ENCODE measurements around the gene ALDH3A2. TPM values are rescaled to one million over a fixed set of nuclear protein-coding genes. Genes with fewer than 3 reads are reported as not detected.
A peak's percentile ranks its signal among the peaks of the same experiment; 100 is the strongest.

The ALDH3A2 gene
- total RNA-seq, 4 donors from 2014 or later: 92.1 to 143 (median 111) TPM

DNA sequence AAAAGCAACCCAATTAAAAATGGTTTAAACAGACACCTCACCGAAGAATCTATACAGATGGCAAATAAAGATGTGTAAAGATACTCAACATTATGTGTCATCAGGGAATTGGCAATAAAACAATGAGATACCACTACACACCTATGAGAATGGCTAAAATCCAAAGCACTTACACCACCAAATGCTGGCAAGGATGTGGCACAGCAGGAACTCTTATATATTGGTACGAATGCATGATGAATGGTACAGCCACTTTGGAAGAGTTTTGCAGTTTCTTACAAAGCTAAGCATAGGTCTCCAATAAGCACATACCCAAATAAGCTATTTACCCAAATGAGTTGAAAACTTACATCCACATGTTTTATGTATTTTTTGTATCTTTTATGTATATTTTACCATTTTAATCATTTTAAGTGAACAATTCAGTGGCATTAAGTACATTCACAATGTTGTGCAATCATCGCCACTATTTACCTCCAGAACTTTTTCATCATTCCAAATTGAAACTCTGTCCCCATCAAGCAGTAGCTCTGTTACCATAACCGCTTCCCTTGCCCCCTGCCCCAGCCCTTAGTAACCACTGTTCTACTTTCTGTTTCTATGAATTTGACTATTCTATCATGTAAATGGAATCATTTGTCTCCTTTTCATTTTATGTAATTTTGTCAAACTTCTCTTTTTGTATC, 6.7 kb upstream of the ALDH3A2 start:
- ATAC-seq (ENCODE audit: low FRiP score) (no peak), DNase-seq (ENCODE audit: low spot score) (no peak)
- TF ChIP-seq, protein P1, sequence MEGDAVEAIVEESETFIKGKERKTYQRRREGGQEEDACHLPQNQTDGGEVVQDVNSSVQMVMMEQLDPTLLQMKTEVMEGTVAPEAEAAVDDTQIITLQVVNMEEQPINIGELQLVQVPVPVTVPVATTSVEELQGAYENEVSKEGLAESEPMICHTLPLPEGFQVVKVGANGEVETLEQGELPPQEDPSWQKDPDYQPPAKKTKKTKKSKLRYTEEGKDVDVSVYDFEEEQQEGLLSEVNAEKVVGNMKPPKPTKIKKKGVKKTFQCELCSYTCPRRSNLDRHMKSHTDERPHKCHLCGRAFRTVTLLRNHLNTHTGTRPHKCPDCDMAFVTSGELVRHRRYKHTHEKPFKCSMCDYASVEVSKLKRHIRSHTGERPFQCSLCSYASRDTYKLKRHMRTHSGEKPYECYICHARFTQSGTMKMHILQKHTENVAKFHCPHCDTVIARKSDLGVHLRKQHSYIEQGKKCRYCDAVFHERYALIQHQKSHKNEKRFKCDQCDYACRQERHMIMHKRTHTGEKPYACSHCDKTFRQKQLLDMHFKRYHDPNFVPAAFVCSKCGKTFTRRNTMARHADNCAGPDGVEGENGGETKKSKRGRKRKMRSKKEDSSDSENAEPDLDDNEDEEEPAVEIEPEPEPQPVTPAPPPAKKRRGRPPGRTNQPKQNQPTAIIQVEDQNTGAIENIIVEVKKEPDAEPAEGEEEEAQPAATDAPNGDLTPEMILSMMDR (IDR thresholded peaks at IDR 0.05): no peak

DNA sequence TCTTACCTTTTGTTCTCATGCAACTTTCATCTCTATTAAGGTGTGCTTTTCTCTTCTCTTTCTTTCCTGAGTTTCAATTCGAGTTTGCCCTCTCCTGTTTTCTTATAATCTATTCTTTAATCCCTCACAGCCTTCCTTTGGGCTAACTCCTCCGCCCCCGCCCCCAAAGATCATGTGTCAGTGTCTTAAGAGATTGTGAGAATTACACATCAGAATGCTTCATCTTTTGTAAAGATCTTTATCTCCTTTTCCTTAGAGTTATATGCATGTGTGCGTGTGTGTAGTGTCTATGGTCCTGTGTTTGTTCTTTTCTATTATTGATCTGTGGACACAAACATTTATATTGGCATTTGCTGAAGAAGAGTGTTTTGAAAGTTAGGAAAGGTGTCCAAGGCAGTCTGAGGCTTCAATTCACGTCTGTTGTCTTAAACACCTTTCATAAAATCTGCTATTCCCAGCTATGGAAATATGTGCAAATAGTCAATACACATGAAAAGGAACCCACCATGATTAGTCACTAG, 6.1 kb upstream of the ALDH3A2 start:
- no peak for ATAC-seq (ENCODE audit: low FRiP score)
- TF ChIP-seq, protein P1 (IDR thresholded peaks at IDR 0.05): no peak

DNA sequence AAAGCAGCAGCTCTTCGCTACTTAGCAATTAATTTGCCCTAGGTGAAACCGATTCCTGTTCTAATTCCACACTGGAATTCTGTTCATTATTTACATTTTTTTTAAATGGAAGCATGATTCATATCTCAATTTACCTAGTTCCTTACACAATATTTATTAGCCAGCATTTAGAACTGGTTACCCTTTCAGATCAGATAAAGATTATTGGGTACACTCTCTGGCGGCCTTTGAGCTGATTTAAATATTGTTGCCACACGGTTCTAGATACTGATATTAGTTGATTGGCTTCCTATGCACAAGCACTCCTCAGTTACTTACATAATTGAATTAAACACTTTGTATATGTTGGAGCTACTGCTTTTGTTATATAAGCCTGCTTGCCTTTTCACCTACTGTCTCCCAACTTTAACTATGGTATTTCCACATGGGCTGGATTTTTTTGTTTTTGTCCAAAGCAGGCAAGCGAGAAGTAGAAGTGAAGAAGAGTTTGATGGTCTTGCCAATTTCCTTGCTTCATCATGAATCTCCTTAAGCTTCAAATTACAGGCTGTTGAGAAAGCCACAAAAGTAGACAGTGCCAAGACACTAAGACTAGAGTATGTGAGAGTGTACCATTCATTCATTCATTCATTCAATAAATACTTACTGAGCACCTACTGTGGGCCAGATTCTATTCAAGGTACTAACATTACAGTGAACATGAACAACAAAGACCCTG, 3.9 kb upstream of the ALDH3A2 start:
- DNase-seq (ENCODE audit: low spot score) (no peak), ATAC-seq (ENCODE audit: low FRiP score) (no peak)
- TF ChIP-seq, protein P1 (IDR thresholded peaks at IDR 0.05): no peak

More for the DNA sequence above, 6.1 kb upstream of the ALDH3A2 start:
- DNase-seq (ENCODE audit: low spot score): no peak

DNA sequence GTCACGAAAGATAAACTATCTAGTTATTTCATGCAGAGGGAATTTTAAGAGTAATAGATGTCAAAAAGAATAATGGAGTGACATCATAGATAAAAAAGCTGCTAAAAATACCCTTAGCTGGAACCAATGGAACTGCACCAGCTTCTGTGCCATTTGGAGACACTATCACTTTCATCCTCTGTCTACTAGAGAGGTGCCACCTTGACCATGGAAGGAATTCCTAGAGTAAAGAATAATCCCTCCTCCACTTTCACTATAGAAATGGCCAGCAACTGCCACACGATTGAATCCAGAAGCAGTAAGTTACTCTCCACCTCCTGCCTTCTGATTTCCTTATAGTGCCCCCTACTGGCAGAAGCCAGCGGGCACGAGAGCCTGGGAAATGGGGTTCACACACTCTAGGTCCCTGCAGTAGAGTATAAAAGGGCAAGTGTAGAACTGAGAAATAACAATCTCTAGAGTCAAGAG, 2.8 kb upstream of the ALDH3A2 start:
- ATAC-seq (ENCODE audit: low FRiP score): no peak
- TF ChIP-seq, protein P1 (IDR thresholded peaks at IDR 0.05): no peak
- DNase-seq (ENCODE audit: low spot score): no peak

DNA sequence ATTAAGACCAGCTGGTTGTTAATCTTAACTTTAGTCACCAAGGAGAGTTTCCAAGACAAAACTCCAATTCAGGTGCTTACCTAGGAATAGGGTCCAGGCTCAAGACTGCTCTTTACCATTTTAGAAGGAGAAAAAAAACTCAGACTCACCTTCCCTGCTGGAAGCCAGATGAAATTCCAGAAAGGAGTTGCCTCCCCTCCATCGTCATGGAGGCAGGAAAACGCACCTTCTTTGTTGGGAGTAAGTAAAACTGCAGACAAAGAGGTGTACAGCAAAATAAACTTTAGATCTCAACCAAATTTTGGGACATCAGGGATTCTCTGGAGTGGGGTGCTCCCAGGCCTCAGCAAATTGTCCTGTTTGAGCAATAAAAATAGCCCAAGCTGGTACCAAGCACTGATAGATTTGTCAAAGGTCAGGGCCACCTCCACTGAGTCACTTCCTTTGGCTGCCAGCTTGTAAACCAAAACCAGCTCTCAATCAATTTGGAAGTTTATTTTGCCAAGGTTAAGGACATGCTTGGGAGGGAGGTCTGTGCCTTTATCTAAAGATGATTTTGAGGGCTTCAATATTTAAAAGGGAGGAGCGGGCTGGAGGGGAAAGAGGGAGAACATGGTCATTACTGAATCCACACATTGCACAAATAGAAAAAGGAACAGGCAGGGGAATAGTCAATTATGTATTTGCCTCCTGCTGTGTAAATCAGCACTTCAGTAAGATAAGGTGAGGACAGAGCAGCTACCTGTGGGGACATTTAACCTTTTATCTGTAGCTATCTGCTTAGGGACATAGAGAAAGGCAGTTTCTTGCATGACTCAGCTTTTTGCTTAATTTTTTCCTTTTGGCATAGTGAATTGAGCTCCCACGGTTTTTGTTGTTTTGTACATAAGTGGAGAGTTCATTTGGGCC, 1.5 kb upstream of the ALDH3A2 start:
- ATAC-seq (ENCODE audit: low FRiP score) (no peak), DNase-seq (ENCODE audit: low spot score) (no peak)
- TF ChIP-seq, protein P1 (IDR thresholded peaks at IDR 0.05): no peak

DNA sequence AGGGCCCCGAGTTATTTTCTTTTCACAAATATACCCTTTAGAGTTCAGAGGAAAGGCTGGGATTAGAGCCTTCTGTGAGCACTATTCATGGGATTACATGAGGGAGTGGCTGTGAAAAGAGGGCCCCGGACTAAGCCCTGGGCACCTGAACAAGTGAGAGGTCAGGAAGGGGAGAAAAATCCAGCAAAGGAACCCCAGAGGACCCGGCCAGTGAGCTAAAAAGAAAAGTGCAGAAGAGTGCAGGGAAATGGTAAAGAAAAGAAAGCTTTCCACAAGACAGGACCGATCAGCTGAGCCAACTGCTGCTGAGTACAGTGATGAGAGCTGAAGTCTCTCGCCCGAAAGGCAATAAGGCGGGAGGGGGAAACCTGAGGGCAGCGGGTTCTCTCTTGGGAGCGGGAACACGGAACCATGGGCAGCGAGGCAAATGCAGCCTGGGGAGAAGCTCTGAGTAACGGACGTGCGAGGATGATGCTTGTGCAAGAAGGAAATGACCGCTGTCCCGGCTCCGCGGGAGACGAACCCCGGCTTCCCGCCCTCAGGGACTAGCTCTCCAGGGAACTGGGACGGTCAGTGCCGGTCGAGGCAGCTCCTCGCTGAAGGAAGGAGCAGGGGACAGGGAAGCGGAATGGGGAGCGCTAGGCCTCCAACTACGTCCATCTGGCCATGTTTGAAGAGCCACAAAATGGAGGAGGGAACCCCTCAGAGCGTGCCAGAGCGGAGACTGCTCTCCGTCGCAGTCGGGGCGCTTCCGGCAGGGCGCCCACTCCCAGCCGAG, 665 bp upstream of the ALDH3A2 start:
- peak; percentile 38 for ATAC-seq (ENCODE audit: low FRiP score)
- TF ChIP-seq, protein P1 (IDR thresholded peaks at IDR 0.05): no peak
- DNase-seq (ENCODE audit: low spot score): peak; percentile 49
